Astrocyte (in vitro differentiated cells and primary cell): ENCODE measurements around the gene HTR3A. TPM values are rescaled to one million over a fixed set of nuclear protein-coding genes. Genes with fewer than 3 reads are reported as not detected.
"Not testable (repeated sequence)": the region's sequence is repeated elsewhere in the genome, so short reads cannot be mapped to it uniquely, and the experiment has no call there.

Experiments
- DNase-seq: peaks from one replicate; pipeline ENCODE4 v3.0.0-alpha.2; 2010; ENCODE audit warnings: low read depth
- FAIRE-seq: peaks from 2 replicates; lab custom pipeline; 2011; peaks lifted over from hg19 to GRCh38; lab: Jason Lieb, UNC
- H2AFZ ChIP-seq: 2 replicates; pipeline ENCODE4 v1.6.0; 2012; ENCODE audit warnings: low read depth, low read length, inconsistent platforms
- H3K27ac ChIP-seq: 2 replicates; pipeline ENCODE4 v1.5.1; 2011; ENCODE audit warnings: low read depth, low read length, inconsistent platforms
- H3K27me3 ChIP-seq: 2 replicates; pipeline ENCODE4 v1.6.0; 2011; ENCODE audit warnings: low read length, inconsistent platforms; ENCODE audit not compliant: insufficient read depth
- H3K36me3 ChIP-seq: 2 replicates; pipeline ENCODE4 v1.5.1; 2011; ENCODE audit warnings: low read length, inconsistent platforms; ENCODE audit not compliant: insufficient read depth
- H3K4me1 ChIP-seq: 2 replicates; pipeline ENCODE4 v1.5.1; 2011; ENCODE audit warnings: low read length, inconsistent platforms; ENCODE audit not compliant: insufficient read depth
- H3K4me2 ChIP-seq: 2 replicates; pipeline ENCODE4 v1.6.0; 2012; ENCODE audit warnings: low read length, inconsistent platforms
- H3K4me3 ChIP-seq: 2 replicates; pipeline ENCODE4 v1.5.1; 2011; ENCODE audit warnings: low read depth, mild to moderate bottlenecking, low read length, inconsistent platforms; ENCODE audit not compliant: insufficient read depth
- H3K79me2 ChIP-seq: 2 replicates; pipeline ENCODE4 v1.6.0; 2012; ENCODE audit warnings: mild to moderate bottlenecking, low read length, inconsistent platforms; ENCODE audit not compliant: insufficient read depth
- H3K9ac ChIP-seq: 2 replicates; pipeline ENCODE4 v1.6.0; 2012; ENCODE audit warnings: mild to moderate bottlenecking, low read length, inconsistent platforms
- H3K9me3 ChIP-seq: 2 replicates; pipeline ENCODE4 v1.5.1; 2012; ENCODE audit warnings: low read depth, mild to moderate bottlenecking, low read length, inconsistent platforms; ENCODE audit not compliant: insufficient read depth
- H4K20me1 ChIP-seq: 2 replicates; pipeline ENCODE4 v1.6.0; 2012; ENCODE audit warnings: low read length, inconsistent platforms; ENCODE audit not compliant: insufficient read depth
- H3K27ac Mint-ChIP-seq: one replicate; pipeline ENCODE4 v1.8.0; 2021; ENCODE audit warnings: mild to moderate bottlenecking, mixed read lengths; ENCODE audit not compliant: unreplicated experiment
- H3K27me3 Mint-ChIP-seq: one replicate; pipeline ENCODE4 v1.8.0; 2021; ENCODE audit warnings: low read depth, mixed read lengths; ENCODE audit not compliant: unreplicated experiment
- H3K36me3 Mint-ChIP-seq: one replicate; pipeline ENCODE4 v1.8.0; 2021; ENCODE audit warnings: low read depth, mixed read lengths; ENCODE audit not compliant: unreplicated experiment
- H3K4me1 Mint-ChIP-seq: one replicate; pipeline ENCODE4 v1.8.0; 2021; ENCODE audit warnings: low read depth, mixed read lengths; ENCODE audit not compliant: unreplicated experiment
- H3K4me3 Mint-ChIP-seq: one replicate; pipeline ENCODE4 v1.8.0; 2021; ENCODE audit warnings: mild to moderate bottlenecking, moderate library complexity, mixed read lengths; ENCODE audit not compliant: unreplicated experiment
- H3K9me3 Mint-ChIP-seq: one replicate; pipeline ENCODE4 v1.8.0; 2021; ENCODE audit warnings: mild to moderate bottlenecking, mixed read lengths; ENCODE audit not compliant: unreplicated experiment
- CTCF ChIP-seq: IDR thresholded peaks from 2 replicates; pipeline ENCODE4 v1.5.1; 2011; ENCODE audit warnings: low read depth, mild to moderate bottlenecking, inconsistent platforms, low read length, moderate library complexity; ENCODE audit not compliant: insufficient read depth
- EZH2 ChIP-seq: IDR thresholded peaks from 2 replicates; pipeline ENCODE4 v1.6.1; 2012; ENCODE audit warnings: mild to moderate bottlenecking, low read length, inconsistent platforms; ENCODE audit not compliant: insufficient read depth
- total RNA-seq: library from RNA; stranded (reverse); gene quantifications from 2 replicates; pipeline ENCODE4 v1.2.1, GENCODE V29; 2021

HTR3A gene
- total RNA-seq, 1 donor from 2014 or later, result not detected

- FAIRE-seq, result no peak
- no peaks in the 10 kb centered on the region for H3K9me3 ChIP-seq
- H4K20me1 ChIP-seq, result no peaks in the 10 kb centered on the region
- H3K27ac ChIP-seq, result no peak overlapping the region
- no peak overlapping the region for H3K4me2 ChIP-seq
- H3K36me3 ChIP-seq, result no peaks in the 10 kb centered on the region
- H3K9me3 Mint-ChIP-seq, result peaks cover 2% of the 10 kb centered on the region
- H3K36me3 Mint-ChIP-seq, result no peaks in the 10 kb centered on the region
- no peak overlapping the region for H3K4me3 Mint-ChIP-seq
- no peaks in the 10 kb centered on the region for H3K4me1 ChIP-seq
- no peak overlapping the region for H3K4me3 ChIP-seq
- H2AFZ ChIP-seq, result no peak overlapping the region
- no peak overlapping the region for H3K27ac Mint-ChIP-seq
- no peak for DNase-seq
- H3K27me3 ChIP-seq, result no peaks in the 10 kb centered on the region
- no peaks in the 10 kb centered on the region for H3K4me1 Mint-ChIP-seq
- no peak overlapping the region for H3K9ac ChIP-seq
- no peaks in the 10 kb centered on the region for H3K79me2 ChIP-seq
- TF ChIP-seq CTCF (no peak), EZH2 (no peak)
- H3K27me3 Mint-ChIP-seq, result peaks cover 9% of the 10 kb centered on the region
These were observed 32.7 kb upstream of the HTR3A start for GRCh38 chr11:113942256-113942655.

- not testable (repeated sequence) for FAIRE-seq, H3K36me3 ChIP-seq, H3K4me1 Mint-ChIP-seq, H3K9me3 Mint-ChIP-seq, H3K4me2 ChIP-seq, DNase-seq, H3K79me2 ChIP-seq, H4K20me1 ChIP-seq, H3K9ac ChIP-seq, H2AFZ ChIP-seq, H3K27me3 ChIP-seq, H3K36me3 Mint-ChIP-seq, H3K4me3 Mint-ChIP-seq, H3K4me1 ChIP-seq, H3K9me3 ChIP-seq, H3K27ac ChIP-seq, H3K27ac Mint-ChIP-seq, H3K4me3 ChIP-seq
- H3K27me3 Mint-ChIP-seq, result peaks cover 10% of the 10 kb centered on the region
These were observed 28.7 kb upstream of the HTR3A start for GRCh38 chr11:113946162-113946561.

DNA sequence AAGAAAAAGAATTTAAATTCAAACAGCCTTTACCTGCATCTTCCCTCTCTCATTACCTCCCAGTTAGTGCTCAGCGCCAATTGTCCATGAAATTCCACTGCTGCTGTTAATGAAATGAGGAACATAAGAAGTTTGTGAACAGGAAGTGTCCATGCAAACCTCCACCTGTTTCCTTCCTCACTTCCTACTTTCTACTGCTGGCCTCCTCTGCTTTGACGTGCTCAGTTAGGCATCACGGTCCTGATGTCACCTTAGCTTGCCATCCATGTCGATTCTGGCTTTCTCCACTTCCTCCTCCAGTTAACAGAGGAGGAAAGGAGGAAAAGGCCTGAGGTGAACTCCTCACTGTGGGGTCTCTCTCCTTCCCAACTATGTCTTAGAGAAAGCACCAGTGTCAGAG, 26.9 kb upstream of the HTR3A start:
- H3K4me3 Mint-ChIP-seq, result no peak overlapping the region
- H3K27ac Mint-ChIP-seq, result no peak overlapping the region
- peaks cover 26% of the 10 kb centered on the region for H3K27me3 Mint-ChIP-seq
- H3K27ac ChIP-seq, result no peak overlapping the region
- H3K9ac ChIP-seq, result no peak overlapping the region
- DNase-seq (no peak), FAIRE-seq (no peak)
- H3K79me2 ChIP-seq, result no peaks in the 10 kb centered on the region
- no peaks in the 10 kb centered on the region for H3K36me3 Mint-ChIP-seq
- H3K4me1 Mint-ChIP-seq, result no peaks in the 10 kb centered on the region
- H3K9me3 Mint-ChIP-seq, result peaks cover 3% of the 10 kb centered on the region
- H3K4me2 ChIP-seq, result no peak overlapping the region
- no peaks in the 10 kb centered on the region for H3K9me3 ChIP-seq
- H3K4me1 ChIP-seq, result no peaks in the 10 kb centered on the region
- H3K4me3 ChIP-seq, result no peak overlapping the region
- TF ChIP-seq CTCF (no peak), EZH2 (no peak)
- no peaks in the 10 kb centered on the region for H3K36me3 ChIP-seq
- no peaks in the 10 kb centered on the region for H4K20me1 ChIP-seq
- no peaks in the 10 kb centered on the region for H3K27me3 ChIP-seq
- no peak overlapping the region for H2AFZ ChIP-seq
